ENCODE measurements around the gene INPP5D.
"Not testable (repeated sequence)": the region's sequence is repeated elsewhere in the genome, so short reads cannot be mapped to it uniquely, and the experiment has no call there.

INPP5D gene

GRCh38 chr2:233033672-233034071 lies 26.5 kb upstream of the INPP5D start:
- DNase-seq, result no peak

- DNase-seq, result no peak
Observed at GRCh38 chr2:233034091-233034882, 25.9 kb upstream of the INPP5D start.

GRCh38 chr2:233035426-233036161 lies 24.5 kb upstream of the INPP5D start:
- DNase-seq, result no peak

GRCh38 chr2:233036162-233036838 lies 23.8 kb upstream of the INPP5D start:
- no peak for DNase-seq

- no peak for DNase-seq
Observed at GRCh38 chr2:233037078-233037477, 23.1 kb upstream of the INPP5D start.

- no peak for DNase-seq
Observed at GRCh38 chr2:233039212-233039845, 20.8 kb upstream of the INPP5D start.

- no peak for DNase-seq
Observed at GRCh38 chr2:233039846-233040530, 20.2 kb upstream of the INPP5D start.

GRCh38 chr2:233040571-233040970 lies 19.6 kb upstream of the INPP5D start:
- DNase-seq, result no peak

GRCh38 chr2:233041722-233042323 lies 18.3 kb upstream of the INPP5D start:
- DNase-seq, result no peak

- DNase-seq, result no peak
Observed at GRCh38 chr2:233042549-233042948, 17.6 kb upstream of the INPP5D start.

- DNase-seq, result no peak
Observed at GRCh38 chr2:233044974-233045605, 15.1 kb upstream of the INPP5D start.

- no peak for DNase-seq
Observed at GRCh38 chr2:233047206-233047605, 12.9 kb upstream of the INPP5D start.

- no peak for DNase-seq
Observed at GRCh38 chr2:233047667-233048066, 12.5 kb upstream of the INPP5D start.

- no peak for DNase-seq
Observed at GRCh38 chr2:233048569-233049193, 11.5 kb upstream of the INPP5D start.

- no peak for DNase-seq
Observed at GRCh38 chr2:233049194-233049761, 10.9 kb upstream of the INPP5D start.

- no peak for DNase-seq
Observed at GRCh38 chr2:233051241-233052149, 8.6 kb upstream of the INPP5D start.

- DNase-seq, result not testable (repeated sequence)
Observed at GRCh38 chr2:233052517-233052916, 7.6 kb upstream of the INPP5D start.

GRCh38 chr2:233053928-233054784 lies 6.0 kb upstream of the INPP5D start:
- DNase-seq, result no peak

- DNase-seq, result no peak
Observed at GRCh38 chr2:233055362-233055761, 4.8 kb upstream of the INPP5D start.

All from GF-D8 (cell line).